ENCODE measurements around the gene TGM1.
"Not testable (repeated sequence)": the region's sequence is repeated elsewhere in the genome, so short reads cannot be mapped to it uniquely, and the experiment has no call there.

Gene TGM1

DNA sequence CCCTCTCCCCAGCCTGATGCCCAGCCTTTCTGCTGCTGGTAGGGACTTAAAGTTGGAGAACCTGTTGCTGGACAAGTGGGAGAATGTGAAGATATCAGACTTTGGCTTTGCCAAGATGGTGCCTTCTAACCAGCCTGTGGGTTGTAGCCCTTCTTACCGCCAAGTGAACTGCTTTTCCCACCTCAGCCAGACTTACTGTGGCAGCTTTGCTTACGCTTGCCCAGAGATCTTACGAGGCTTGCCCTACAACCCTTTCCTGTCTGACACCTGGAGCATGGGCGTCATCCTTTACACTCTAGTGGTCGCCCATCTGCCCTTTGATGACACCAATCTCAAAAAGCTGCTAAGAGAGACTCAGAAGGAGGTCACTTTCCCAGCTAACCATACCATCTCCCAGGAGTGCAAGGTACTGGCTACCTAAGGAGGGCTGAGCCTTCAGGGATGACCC is 55.8 kb downstream of the TGM1 start:
- TF ChIP-seq, protein P1, sequence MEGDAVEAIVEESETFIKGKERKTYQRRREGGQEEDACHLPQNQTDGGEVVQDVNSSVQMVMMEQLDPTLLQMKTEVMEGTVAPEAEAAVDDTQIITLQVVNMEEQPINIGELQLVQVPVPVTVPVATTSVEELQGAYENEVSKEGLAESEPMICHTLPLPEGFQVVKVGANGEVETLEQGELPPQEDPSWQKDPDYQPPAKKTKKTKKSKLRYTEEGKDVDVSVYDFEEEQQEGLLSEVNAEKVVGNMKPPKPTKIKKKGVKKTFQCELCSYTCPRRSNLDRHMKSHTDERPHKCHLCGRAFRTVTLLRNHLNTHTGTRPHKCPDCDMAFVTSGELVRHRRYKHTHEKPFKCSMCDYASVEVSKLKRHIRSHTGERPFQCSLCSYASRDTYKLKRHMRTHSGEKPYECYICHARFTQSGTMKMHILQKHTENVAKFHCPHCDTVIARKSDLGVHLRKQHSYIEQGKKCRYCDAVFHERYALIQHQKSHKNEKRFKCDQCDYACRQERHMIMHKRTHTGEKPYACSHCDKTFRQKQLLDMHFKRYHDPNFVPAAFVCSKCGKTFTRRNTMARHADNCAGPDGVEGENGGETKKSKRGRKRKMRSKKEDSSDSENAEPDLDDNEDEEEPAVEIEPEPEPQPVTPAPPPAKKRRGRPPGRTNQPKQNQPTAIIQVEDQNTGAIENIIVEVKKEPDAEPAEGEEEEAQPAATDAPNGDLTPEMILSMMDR (IDR thresholded peaks at IDR 0.05; ENCODE audit: low read depth, low read length), result no peak
- H3K4me3 ChIP-seq (ENCODE audit: low read depth, low read length), result no peak overlapping the region

DNA sequence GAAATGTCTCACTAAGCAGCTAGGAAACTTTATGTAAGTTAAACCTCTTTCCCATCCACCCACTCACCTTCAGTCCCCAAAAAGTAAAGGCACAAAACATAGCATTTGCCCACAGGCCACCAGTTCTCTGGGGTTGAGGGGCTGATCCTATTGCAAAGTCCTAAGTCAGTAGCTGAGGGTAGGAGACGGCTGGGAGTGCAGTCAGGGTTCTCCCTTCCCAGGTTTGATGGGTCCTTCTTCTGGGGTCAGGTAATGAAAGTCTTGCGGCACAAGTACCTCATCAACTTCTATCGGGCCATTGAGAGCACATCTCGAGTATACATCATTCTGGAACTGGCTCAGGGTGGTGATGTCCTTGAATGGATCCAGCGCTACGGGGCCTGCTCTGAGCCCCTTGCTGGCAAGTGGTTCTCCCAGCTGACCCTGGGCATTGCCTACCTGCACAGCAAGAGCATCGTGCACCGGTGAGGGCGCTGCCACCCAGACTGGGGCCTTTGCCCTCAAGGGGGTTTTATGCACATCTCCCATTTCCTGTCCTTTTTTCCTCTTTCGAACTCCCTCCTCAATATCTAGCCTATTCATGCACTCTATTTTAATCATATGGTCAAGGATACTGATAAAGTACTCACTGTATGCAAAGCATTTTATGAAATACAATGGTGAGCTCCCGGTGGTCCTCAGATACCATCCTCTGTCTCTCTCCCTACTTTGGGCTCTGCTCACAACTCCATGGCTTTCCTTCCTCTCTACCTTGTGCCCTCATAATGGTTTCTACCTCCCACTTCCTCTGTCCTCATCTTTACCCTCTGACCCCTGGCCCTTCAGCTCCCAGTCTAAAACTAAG is 56.5 kb downstream of the TGM1 start:
- no peak overlapping the region for H3K4me3 ChIP-seq (ENCODE audit: low read depth, low read length)
- TF ChIP-seq, protein P1 (IDR thresholded peaks at IDR 0.05; ENCODE audit: low read depth, low read length), result no peak

DNA sequence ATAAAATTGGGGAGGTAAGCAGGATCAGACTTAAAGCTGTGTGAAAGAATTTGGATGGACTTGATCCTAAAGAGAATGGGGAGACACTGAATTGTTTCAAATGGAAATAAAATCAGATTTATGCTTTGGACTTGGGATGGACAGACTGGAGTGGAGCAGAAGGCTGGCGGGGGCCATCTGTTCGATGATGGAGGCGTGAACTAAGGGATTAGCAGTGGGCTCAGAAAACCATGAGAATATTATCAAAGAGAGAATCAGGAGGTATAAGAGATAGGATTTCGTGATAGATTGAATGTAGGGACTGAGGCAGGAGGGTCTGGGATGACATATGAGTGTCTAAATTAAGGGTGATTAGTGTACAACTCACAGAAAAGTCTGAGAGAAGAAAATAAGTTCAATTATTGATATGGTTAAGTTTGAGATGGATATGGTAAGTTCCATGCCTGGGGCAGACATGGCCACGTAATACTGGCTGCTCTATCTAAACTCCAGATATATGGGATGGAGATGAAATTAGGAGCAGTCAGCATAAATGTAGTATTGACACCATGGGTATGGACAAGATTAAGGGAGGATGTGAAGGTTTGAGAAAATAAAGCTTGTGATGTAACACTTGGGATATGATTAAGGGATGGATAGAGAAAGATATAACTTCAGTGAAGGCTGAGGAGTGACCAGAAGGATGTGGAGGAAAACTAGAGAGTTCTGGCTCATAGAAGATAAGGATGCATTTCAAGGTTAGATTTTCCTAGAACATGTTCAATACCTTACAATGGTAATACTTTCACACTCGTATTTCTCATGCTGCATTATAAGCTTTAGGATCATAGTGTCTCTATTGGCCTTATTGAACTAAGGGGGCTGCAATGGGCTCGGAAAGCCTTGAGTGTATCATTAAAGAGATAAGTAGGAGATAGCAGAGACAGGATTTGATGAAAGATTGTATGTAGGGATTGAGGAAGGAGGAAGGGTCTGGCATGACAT is 58.5 kb downstream of the TGM1 start:
- TF ChIP-seq, protein P1 (IDR thresholded peaks at IDR 0.05; ENCODE audit: low read depth, low read length), result no peak
- no peak overlapping the region for H3K4me3 ChIP-seq (ENCODE audit: low read depth, low read length)

DNA sequence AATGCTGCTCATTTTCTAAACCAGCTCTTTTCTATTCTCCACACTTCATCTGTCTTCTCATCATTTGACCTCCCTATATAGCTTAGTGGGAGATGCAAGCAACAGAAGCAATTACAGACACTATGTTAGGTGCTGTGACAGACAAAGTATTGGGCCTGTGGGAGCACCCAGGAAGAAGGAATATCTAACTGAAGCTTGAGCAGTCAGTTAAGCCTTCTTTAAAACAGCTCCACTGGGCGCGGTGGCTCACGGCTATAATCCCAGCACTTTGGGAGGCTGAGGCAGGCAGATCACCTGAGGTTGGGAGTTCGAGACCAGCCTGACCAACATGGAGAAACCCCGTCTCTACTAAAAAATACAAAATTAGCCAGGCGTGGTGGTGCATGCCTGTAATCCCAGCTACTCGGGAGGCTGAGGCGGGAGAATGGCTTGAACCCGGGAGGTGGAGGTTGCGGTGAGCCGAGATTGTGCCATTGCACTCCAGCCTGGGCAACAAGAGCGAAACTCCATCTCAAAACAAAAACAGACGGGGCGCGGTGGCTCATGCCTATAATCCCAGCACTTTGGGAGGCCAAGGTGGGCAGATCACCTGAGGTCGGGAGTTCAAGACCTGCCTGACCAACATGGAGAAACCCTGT is 59.6 kb downstream of the TGM1 start:
- not testable (repeated sequence) for H3K4me3 ChIP-seq (ENCODE audit: low read depth, low read length)

DNA sequence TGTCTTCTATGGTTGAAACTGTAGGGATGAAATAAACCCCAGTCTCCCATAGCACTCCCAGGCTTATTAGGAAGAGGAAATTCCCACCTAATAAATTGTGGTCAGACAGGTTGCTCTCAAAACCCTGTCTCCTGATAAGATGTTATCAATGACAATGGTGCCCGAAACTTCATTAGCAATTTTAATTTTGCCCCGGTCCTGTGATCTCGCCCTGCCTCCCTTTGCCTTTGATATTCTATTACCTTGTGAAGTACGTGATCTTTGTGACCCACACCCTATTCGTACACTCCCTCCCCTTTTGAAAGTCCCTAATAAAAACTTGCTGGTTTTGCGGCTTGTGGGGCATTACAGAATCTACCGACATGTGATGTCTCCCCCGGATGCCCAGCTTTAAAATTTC is 60.4 kb downstream of the TGM1 start:
- H3K4me3 ChIP-seq (ENCODE audit: low read depth, low read length), result not testable (repeated sequence)

Measured in WI38 (cell line).